HG02610 (cell line): Measurements from ENCODE around the gene ASIC3.

Source experiments
- ATAC-seq: cut with Tn5 transposase; IDR thresholded peaks from one replicate; pipeline ENCODE4 v1.9.1; 2021; ENCODE audit warnings: mild to moderate bottlenecking, moderate library complexity; ENCODE audit not compliant: unreplicated experiment

The ASIC3 gene

GRCh38 chr7:151069841-151070573, 21.7 kb downstream of the ASIC3 start:
- ATAC-seq, result no peak

- ATAC-seq, result no peak
Measured at GRCh38 chr7:151070574-151070960, 22.2 kb downstream of the ASIC3 start.

DNA sequence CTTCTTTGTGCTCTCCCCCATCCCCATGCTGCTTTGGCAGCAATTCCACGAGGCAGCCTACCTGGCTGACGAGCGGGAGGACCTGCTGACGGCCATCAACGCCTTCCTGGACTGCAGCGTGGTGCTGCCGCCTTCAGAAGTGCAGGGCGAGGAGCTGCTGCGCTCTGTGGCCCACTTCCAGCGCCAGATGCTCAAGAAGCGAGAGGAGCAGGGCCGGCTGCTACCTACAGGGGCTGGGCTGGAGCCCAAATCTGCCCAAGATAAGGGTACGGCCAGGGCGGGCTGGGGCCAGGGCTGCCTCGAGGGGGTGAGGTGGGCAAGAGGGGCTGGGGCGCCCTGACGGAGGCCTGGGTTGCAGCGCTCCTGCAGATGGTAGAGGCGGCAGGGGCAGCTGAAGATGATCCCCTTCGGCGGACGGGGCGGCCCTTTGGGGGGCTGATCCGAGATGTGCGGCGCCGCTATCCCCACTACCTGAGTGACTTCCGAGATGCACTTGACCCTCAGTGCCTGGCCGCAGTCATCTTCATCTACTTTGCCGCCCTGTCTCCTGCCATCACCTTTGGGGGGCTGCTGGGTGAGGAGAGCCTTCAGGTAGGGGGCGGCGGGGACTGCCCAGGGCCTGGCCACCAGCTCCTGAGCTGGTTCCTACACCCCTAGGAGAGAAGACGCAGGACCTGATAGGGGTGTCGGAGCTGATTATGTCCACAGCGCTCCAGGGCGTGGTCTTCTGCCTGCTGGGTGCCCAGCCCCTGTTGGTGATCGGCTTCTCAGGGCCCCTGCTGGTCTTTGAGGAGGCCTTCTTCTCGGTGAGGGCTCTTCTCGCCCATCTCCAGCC, 22.9 kb downstream of the ASIC3 start:
- no peak for ATAC-seq

GRCh38 chr7:151073990-151074389, 25.7 kb downstream of the ASIC3 start:
- ATAC-seq, result no peak

- ATAC-seq, result no peak
Measured at GRCh38 chr7:151074817-151075661, 26.7 kb downstream of the ASIC3 start.

GRCh38 chr7:151075662-151075971, 27.3 kb downstream of the ASIC3 start:
- ATAC-seq, result no peak

- no peak for ATAC-seq
Measured at GRCh38 chr7:151075978-151076426, 27.7 kb downstream of the ASIC3 start.

- no peak for ATAC-seq
Measured at GRCh38 chr7:151076863-151077704, 28.8 kb downstream of the ASIC3 start.

GRCh38 chr7:151077705-151078232, 29.4 kb downstream of the ASIC3 start:
- no peak for ATAC-seq

DNA sequence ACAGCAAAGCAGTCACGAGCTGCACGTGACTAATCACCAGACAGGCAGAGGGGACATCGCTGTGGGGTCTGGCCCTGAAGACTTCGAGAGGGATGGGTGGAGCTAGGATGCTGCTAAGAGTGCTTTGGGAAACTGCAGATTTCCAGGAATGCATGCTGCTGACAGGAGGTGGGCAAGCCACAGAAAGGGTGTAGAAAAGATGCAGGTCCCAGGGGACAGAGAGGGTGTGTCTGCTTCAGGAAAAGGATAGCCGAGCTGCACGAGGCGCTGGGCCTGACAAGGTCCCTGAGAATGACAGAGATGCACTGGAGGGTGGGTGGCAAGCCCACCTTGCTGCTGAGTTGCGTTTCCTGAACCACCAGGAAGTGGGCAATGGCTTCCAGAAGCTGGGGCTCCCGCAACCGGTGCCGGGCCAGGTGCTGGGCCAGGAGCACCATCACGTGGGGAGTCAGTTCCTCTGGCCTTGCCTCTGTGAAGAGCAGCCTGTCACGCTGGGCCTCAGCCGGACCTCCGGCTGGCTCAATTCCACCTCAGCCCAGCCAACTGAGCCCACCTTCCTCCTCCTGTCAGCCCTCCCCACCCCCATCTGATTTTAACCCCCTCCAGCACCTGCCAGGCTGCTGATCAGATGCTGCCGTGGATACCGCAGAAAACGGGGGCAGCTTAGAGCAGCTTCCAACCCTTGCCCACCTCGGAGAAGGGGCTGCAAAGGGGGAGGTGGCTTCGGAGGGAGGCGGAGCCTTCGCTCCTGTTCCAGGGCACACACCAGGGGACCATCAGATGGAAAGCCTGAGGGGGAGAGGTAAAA, 30.1 kb downstream of the ASIC3 start:
- no peak for ATAC-seq

DNA sequence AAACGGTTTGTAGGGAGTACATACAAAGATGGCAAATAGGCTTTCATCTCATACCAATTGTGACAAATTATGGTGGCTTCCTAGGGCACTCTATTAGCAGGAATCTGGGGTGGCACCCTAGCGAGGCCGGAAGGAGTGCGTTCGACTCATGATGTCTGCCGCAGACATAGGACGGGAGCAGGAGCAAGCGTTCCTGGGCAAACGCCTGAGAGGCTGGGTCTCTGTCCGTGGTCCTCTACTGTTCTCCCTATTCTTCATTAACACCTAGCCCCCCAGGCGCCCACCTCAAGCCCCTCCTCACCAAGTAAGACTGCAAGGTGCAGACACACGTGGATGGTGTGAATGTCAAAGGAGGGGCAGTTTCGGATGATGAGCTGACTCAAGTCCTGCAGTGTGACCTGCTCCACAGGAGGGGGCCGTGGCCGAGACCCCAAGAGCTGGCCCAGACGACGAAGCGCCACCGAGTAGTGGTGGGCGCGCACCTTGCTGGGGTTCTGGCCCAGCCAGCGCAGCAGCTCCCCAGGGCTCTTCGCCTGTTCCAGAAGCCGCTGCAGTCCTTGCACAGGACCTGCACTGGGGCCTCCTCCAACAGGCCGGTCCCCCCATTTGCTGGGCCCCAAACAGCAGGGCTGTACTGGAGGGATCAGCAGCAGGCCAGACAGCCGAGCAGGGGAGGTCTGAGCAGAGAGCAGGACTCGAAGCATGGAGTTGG, 31.0 kb downstream of the ASIC3 start:
- ATAC-seq, result no peak

DNA sequence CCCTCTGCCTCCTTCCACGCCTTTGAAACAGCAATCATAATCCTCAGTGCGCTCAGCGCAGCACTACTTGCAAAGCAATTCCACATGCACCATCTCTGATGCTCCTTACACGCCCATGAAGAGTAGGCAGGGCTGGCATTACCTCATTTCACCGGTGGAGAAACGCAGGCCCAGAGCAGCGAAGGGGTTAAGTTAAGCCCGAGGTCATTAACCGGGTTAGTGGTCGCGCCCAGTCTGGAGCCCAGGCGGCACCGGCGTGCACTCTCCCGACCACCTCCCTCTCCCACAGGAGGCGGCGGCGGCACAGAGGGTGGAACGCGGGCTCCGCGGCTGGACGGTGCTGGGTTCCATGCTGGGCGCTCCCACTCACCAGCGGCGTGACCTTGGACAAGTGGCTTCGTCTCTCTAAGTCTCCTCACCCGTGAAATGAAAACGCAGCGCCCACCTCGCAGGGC, 31.8 kb downstream of the ASIC3 start:
- no peak for ATAC-seq

DNA sequence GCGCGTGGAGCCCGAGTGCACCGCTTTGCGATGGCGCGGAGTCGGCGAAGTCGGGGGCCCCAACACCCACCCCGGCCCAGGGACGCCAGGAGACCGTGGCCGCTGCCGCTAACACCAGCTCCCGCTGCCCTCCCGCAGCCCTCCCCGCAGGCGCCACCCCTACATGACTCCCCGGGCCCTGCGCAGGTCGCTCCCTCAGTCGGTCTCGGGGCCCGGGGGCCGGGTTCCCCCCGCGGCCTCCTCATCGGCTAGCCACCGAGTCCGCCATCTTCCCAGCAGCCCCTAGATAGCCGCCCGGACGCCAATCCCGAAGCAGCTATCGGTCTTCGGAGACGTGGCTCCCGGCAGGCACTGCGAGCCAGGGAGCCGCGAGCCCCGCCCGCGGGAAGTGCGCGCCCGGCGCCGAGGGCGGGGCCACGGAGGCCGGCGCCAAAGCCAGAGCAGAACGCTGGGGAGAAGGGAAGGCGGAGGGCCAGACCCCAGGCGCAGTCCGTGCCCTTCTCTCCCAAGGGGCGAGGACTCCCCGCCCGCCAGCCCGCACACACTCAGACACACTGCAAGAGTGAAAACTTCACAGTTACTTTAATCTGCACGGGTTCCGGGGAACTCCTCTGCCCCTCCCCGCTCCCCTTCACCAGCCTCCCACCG, 32.3 kb downstream of the ASIC3 start, which contains the start of gene FASTK:
TSS of gene FASTK (minus strand) at position 288 of the 648 bp plus-strand sequence. CDS start at position 245, 43 bp downstream.
- ATAC-seq, result peak; percentile 77

DNA sequence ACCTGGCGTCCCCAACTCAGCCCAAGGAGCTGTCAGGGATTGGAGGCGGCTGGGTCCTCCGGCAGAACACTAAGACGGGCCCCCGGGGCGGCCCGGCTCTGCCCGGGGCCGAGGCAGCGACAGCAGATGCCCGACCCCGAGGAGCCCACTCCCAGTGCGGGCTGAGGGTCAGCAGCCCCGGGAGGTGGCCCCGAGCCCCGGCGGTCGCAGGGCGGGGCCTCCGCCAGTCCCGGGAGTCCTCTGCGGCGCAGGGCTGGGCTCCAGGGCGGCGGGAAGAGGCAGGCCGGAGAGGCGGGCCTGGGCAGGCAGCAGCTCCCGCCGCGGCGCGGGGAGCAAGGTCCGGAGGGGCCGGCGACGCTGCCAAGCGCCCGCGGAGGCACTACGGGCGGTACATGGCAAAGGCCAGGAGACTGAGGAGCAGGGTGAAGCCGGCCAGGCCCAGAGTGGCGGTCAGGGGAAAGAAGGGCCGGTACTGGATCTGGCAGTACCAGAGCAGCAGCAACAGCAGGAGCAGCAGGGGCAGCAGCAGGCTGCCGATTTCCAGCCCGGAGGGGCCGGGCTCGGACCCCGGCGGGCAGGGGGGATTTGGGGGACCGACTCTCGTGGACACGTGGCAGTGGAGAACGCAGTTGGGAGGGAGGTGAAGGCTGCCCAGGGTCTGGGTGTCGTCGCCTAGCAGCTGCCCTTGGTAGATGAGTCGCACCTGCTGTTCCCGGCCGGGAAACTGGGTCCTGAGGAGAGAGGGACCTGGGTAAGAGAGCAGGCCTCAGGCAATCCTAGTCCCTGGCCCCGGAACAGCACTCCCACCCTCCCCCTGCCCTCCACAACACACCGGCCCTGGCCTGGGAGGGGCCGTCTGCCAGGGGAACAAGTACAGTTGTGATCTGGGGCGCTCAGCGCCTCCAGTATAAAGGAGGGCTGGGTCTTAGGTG, 33.1 kb downstream of the ASIC3 start:
- ATAC-seq, result no peak

- ATAC-seq, result no peak
Measured at GRCh38 chr7:151082141-151083070, 34.1 kb downstream of the ASIC3 start.
